ENCODE data around the gene FKBP2.

Gene FKBP2

DNA sequence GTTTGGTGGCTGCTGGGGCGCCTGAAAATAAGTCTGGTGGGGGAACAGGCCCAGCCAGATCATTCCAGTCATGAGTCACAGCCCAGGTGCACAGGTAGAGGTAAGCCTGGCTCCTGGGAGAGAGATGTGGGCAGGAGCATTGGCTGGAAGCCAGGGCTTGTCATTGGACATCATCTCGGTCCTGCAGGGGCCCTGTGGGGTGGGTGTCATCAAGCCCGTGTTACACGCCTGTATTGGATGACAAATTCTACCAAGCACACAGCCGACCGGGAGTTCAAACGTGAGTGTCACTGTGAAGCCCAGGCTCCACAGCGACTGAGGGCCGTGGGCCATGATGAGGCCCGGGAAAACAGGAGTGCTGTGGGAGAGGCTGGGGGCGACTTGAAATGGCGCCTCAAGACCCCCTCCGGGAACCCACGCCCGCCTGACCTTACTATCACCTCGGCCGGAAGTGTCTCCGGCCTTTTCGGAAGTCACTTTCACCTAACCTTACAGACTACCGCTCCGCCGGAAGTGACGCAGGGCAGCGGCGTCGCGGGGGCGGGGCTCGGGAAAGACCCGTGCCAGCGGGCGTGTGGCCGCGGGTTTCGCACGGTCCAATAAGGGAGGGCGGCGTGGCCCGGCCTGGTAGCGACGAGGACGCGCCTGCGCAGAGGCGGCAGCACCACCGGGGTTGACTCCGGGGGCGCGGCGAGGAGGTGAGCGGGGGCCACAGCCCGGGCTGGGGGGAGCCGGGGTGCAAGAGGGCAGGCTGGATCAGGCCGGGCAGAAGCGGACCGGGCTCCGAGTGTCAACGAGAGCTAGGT lies at the start of gene FKBP2:
FKBP2 (plus strand) TSS at position 661 of the 806 bp plus-strand sequence. CDS start 1,293 bp downstream, outside the sequence.
- peak; percentile 87 for DNase-seq

- DNase-seq: no peak
Observed at GRCh38 chr11:64192434-64192833, 48.5 kb upstream of the FKBP2 start.

GRCh38 chr11:64196626-64197025 lies 44.3 kb upstream of the FKBP2 start:
- DNase-seq: no peak

- no peak for DNase-seq
Observed at GRCh38 chr11:64198511-64198910, 42.4 kb upstream of the FKBP2 start.

DNA sequence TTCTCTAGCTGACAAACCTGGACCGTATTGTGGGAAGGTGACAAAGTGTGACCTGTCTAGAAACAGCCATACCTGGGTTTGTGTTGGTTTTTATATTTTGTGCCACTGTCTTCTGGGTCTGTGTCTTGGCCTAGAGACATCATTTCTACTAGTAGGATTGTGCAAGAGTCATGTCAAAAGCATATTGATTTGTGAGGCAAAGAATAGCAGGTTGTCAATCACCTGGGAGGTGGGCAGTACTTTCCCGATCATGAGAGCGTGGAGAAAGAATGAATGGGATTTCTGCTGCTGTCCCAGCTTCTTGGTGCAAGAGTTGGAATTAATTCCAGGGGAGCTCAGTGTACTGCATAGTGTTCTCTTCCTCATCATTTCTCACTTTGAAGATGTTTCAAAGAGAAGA lies 39.4 kb upstream of the FKBP2 start:
- no peak for DNase-seq

- no peak for DNase-seq
Observed at GRCh38 chr11:64202992-64203391, 37.9 kb upstream of the FKBP2 start.

GRCh38 chr11:64203421-64204079 lies 37.3 kb upstream of the FKBP2 start:
- no peak for DNase-seq

GRCh38 chr11:64204080-64204440 lies 36.8 kb upstream of the FKBP2 start:
- no peak for DNase-seq

DNA sequence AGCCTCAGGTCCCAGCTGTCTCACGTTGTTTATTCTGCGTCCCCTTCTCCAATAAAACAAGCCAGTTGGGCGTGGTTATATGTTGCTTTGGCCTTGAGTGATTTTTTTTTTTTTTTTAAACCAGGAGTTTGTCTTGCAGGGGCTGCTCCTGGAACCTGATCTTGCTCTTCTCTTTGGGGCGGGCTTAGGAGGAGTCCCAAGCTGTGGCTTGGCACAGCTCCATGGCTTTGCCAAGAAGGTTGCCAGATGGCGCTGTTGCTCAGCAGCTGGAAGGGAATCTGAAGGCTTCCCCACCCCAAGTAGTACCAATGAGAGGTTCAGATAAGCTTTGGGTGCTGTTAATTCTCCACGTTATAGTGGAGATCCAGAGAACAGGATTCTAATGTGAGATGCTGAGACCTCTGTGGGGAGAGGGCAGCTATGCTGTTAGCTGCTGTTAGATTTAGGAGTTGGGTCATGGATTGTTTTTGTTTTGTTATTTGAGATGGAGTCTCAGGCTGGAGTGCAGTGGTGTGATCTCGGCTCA lies 36.4 kb upstream of the FKBP2 start:
- no peak for DNase-seq

DNA sequence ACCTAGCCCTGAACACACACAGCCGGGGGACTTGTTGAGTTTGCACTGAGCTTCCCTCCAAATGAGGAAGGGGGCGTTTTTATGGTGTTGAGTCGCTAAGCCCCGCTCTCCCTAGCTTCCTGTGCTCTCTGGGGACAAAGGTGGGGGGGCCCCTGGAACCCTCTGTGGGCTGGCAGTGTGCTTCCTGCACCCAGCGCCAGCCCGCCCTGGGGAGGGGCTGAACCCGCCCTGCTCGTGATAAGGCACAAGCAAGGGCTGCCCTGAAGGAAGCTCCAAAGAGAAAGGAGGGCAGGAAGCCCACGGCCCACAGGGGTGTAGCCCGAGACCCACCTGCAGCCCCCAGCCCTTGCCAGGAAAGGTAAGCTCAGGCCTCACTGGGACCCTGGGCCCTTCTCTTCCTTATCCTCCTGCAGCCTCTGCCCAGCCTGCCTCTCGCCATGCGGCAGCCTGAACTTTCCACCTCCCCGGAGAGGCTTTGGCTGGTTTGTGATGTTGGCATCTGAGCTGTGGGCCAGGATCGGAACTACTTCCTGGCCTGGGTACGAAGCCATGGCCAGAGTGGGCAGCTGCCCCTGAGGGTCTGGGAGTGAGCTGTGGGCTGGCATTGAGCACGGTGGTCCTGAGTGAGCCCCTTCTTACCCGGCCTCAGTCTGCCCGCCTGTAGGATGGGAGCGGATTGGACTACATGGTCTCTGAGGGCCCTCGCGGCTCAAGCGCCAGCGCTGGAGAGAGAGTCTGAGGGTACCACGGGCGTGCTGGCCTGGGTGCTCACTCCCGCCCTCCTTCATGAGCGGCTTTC lies 34.2 kb upstream of the FKBP2 start, which contains the start of gene FERMT3:
FERMT3 (plus strand) TSS at position 265 of the 799 bp plus-strand sequence. CDS start 644 bp downstream, outside the sequence.
- DNase-seq: no peak

- no peak for DNase-seq
Observed at GRCh38 chr11:64207256-64208085, 33.4 kb upstream of the FKBP2 start.

GRCh38 chr11:64208086-64208795 lies 32.7 kb upstream of the FKBP2 start:
- DNase-seq: no peak

- no peak for DNase-seq
Observed at GRCh38 chr11:64208796-64209562, 31.9 kb upstream of the FKBP2 start.

- no peak for DNase-seq
Observed at GRCh38 chr11:64209563-64209843, 31.4 kb upstream of the FKBP2 start.

DNA sequence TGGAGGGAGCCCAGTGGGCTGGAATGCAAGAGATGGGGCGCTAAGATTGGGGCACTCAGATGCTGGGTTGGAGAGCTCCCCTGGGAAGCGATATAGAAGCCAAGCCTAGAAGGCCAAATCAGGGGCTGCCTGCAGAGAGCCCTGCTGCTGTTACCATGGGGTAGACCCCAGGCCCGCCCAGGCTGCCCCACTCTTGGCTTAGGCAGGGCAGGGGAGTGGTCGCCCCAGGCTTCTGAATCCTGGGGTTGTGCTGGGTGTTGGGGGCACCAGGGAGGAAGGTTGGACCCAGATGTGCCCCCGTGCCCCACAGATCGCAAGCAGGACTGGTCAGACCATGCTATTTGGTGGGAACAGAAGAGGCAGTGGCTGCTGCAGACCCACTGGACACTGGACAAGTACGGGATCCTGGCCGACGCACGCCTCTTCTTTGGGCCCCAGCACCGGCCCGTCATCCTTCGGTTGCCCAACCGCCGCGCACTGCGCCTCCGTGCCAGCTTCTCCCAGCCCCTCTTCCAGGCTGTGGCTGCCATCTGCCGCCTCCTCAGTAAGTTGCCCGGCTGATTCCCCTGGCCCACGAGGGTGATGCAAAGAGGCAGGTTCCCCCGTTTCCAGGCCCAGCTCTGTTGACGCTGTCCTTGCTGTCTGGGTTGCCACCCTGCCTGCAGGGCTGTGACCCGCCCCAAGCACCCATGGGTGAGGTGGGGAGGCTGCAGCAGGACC lies 30.4 kb upstream of the FKBP2 start:
- no peak for DNase-seq

DNA sequence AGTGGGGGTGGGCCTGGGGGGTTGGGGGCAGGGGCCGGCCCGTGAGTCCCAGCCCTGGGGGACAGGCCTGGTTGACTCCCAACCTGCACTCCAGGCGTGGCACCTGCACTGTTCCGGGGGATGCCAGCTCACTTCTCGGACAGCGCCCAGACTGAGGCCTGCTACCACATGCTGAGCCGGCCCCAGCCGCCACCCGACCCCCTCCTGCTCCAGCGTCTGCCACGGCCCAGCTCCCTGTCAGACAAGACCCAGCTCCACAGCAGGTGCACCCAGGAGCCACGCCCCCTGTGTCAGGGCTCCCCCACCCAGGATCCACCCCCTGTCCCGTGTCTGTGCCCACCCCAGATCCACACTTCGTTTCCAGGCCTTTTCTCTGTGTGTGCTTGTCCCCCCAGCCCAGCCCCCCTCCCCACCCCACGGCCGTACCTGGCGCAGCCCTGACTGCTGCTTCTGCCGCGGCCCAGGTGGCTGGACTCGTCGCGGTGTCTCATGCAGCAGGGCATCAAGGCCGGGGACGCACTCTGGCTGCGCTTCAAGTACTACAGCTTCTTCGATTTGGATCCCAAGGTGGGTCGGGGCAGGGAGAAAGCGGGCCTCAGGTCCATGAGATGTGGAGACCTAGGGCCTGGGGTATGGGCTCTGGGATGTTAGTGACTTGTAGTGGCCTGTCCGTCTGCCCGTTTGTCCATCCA lies 29.6 kb upstream of the FKBP2 start:
- no peak for DNase-seq

- DNase-seq: no peak
Observed at GRCh38 chr11:64216879-64217278, 24.0 kb upstream of the FKBP2 start.

DNA sequence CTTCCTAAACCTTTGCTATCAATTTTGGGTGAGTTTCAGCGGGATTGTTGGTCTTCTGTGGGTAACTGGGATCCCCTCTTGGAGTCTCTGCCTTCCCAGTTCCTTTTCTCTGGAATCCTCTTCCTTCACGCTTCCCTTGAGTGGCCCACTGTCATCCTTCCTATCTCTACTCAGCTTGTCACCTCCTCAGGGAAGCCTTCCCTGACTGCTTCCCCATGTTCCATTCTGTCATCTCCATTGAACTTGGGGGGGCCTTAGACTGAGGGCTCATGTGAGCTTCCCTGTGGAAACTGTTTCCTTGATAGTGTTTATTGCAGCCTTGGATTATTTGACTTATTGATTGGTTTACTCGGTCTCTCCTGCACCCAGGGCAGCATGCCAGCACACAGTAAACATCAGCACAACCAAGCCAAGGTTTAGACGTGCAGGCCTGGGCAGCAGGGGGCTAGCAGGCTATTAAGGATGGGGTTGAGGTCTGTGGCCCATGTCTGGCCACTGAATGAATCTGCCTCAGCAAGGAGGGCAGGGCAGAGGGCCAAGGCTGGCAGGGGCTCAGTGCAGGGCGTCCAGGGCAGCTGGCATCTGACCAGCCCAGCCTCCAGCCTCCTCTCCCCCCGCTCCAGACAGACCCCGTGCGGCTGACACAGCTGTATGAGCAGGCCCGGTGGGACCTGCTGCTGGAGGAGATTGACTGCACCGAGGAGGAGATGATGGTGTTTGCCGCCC lies 22.1 kb upstream of the FKBP2 start:
- DNase-seq: no peak

- no peak for DNase-seq
Observed at GRCh38 chr11:64219354-64219684, 21.6 kb upstream of the FKBP2 start.

Measured in NCI-H1048 (cell line).